Muscle of leg (tissue), 11 donors: Measurements from ENCODE around the gene RAI1. TPM values are rescaled to one million over a fixed set of nuclear protein-coding genes. Genes with fewer than 3 reads are reported as not detected.

Experiments used
- DNase-seq: peaks from one replicate; pipeline ENCODE4 v3.0.0; 2013
- H3K27ac ChIP-seq: one replicate; pipeline ENCODE4 v1.5.1; 2013; ENCODE audit warnings: mild to moderate bottlenecking, low read length, control low read depth
- H3K27me3 ChIP-seq: one replicate; pipeline ENCODE4 v1.6.1; 2013; ENCODE audit warnings: low read length; ENCODE audit not compliant: control insufficient read depth, insufficient read depth
- H3K36me3 ChIP-seq: one replicate; pipeline ENCODE4 v1.6.1; 2013; ENCODE audit warnings: low read length; ENCODE audit not compliant: control insufficient read depth, insufficient read depth
- H3K4me1 ChIP-seq: one replicate; pipeline ENCODE4 v1.6.1; 2013; ENCODE audit warnings: low read length; ENCODE audit not compliant: control insufficient read depth, insufficient read depth
- H3K4me3 ChIP-seq: one replicate; pipeline ENCODE4 v1.5.1; 2013; ENCODE audit warnings: low read length, control low read depth
- H3K9me3 ChIP-seq: replicated peaks from 2 replicates; pipeline ENCODE4 v1.6.1; 2013; ENCODE audit warnings: low read depth, low read length; ENCODE audit not compliant: control insufficient read depth
- WGBS: methylation state at CpG from one replicate; pipeline ENCODE4 v1.1.5; 2013; ENCODE audit warnings: missing lambda C conversion rate; ENCODE audit not compliant: insufficient coverage; 5-methylcytosine and 5-hydroxymethylcytosine counted together
- polyA plus RNA-seq, 8 donors: library from polyadenylated mRNA; unstranded; fragments of 120-200 nt; gene quantifications; one replicate each; pipeline versions ENCODE4 v1.2.1 to v1.2.3, GENCODE V29; 2013; ENCODE audit warnings: inconsistent platforms in 1 of 8, low replicate concordance in 1 of 8; ENCODE audit not compliant: insufficient read length in 8 of 8, insufficient read depth in 1 of 8
- total RNA-seq: library from RNA; stranded (reverse); fragments of 120-200 nt; gene quantifications from one replicate; pipeline ENCODE4 v1.2.4, GENCODE V29; 2013

Gene RAI1
- total and polyA plus RNA-seq, 9 donors, result 7.4 to 25.5 (median 20.7) TPM

GRCh38 chr17:17741349-17742023, 60.2 kb downstream of the RAI1 start:
- peak overlapping the region; percentile 60 for H3K27ac ChIP-seq
- DNase-seq, result peak; percentile 72
- H3K4me3 ChIP-seq, result no peak overlapping the region
- H3K27me3 ChIP-seq, result no peaks in the 10 kb centered on the region
- H3K9me3 ChIP-seq, result no peaks in the 10 kb centered on the region
- WGBS, result 32% methylated on average over 6 of the region's 18 CpGs
- H3K36me3 ChIP-seq, result no peaks in the 10 kb centered on the region
- peaks cover 66% of the 10 kb centered on the region for H3K4me1 ChIP-seq

DNA sequence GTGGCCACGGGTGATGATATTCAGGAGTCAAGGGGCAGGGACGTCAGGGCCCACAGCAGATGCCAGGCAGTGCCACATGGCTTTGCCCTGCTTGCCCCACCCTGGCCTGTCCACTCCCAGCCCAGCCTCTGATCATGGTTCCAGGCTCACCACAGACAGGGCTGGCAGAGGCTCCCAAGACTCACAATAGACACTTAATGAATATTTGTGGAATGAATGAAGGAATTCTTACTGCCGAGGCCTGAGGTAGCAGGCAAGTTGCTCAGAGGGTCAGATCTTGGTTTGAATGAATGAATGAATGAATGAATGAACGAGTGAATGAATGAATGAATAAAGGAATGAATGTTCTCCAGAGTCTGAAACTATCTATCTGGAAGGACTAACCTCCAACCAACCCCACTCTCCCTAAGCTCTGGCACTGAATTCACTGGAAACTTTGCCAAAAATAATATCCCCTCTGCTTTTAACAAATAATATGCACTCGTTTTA, 60.9 kb downstream of the RAI1 start:
- peaks cover 69% of the 10 kb centered on the region for H3K4me1 ChIP-seq
- H3K9me3 ChIP-seq, result no peaks in the 10 kb centered on the region
- DNase-seq, result no peak
- H3K27me3 ChIP-seq, result no peaks in the 10 kb centered on the region
- no peaks in the 10 kb centered on the region for H3K36me3 ChIP-seq
- H3K27ac ChIP-seq, result no peak overlapping the region
- H3K4me3 ChIP-seq, result no peak overlapping the region
- no CpG with 5 or more reads among the region's 5 CpGs for WGBS

- H3K27me3 ChIP-seq, result no peaks in the 10 kb centered on the region
- H3K4me1 ChIP-seq, result peaks cover 70% of the 10 kb centered on the region
- WGBS, result no CpG with 5 or more reads among the region's 4 CpGs
- no peak for DNase-seq
- H3K36me3 ChIP-seq, result no peaks in the 10 kb centered on the region
- no peak overlapping the region for H3K27ac ChIP-seq
- no peak overlapping the region for H3K4me3 ChIP-seq
- no peaks in the 10 kb centered on the region for H3K9me3 ChIP-seq
Observed at GRCh38 chr17:17742688-17743390, 61.6 kb downstream of the RAI1 start.

DNA sequence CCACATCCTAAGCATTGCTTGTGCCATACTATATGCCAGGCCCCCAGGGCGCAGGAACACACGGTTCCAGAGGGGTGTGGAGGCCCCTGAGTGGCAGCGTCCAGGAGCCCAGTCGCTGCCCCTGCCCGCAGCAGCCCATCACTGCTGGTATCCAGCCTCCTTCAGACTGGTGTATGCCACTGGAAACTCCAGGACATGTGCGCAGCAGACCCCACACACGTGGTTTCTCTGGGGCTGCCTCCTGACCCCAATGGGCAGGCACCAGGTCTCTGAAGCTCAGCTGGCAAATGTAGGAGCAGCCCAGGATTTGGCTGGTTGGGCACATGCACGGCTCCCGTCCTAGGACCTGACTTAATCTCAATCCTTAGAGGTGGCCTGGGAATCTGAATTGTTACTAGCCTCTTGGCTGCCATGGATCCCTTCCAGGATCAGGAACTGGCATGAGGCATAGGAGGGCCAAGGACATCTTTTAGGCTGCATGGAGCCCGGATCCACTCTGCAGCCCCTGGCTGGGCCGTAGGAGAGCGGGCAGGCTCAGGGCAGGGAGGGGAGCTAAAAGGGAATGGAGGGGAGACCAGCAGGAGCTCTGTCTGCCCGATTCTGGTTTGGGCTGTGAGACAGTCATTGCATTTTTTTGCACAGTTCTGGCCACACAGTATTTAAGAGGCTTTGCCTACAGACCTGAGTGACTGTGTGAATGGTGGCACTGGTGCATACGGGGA, 62.3 kb downstream of the RAI1 start:
- peaks cover 63% of the 10 kb centered on the region for H3K4me1 ChIP-seq
- DNase-seq, result no peak
- H3K4me3 ChIP-seq, result no peak overlapping the region
- no peak overlapping the region for H3K27ac ChIP-seq
- H3K36me3 ChIP-seq, result no peaks in the 10 kb centered on the region
- H3K9me3 ChIP-seq, result no peaks in the 10 kb centered on the region
- 76% methylated on average over 14 of the region's 14 CpGs for WGBS
- H3K27me3 ChIP-seq, result no peaks in the 10 kb centered on the region

DNA sequence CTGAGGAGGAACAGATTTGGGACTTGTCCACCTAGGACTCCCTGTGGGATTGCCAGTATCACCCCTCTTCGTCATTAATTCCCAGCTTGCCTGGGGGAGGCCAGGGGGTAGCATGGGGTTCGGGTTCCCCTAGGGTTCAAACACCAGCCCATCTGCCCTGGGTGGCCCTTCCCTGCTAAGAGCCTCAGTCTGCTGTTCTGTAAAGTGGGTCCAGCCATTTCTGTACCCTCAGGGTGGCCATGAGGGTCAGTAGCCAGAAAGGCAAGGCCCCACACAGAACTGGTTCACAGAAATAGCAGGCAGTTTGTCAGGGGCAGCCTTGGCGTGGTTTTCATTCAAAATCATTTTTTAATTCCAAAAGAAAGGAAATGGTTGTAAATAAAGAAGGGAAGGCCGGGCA, 62.9 kb downstream of the RAI1 start:
- WGBS, result no CpG with 5 or more reads among the region's 4 CpGs
- DNase-seq, result no peak
- Histone ChIP-seq H3K9me3 (no peaks in the 10 kb centered on the region), H3K27me3 (no peaks in the 10 kb centered on the region), H3K4me1 (peaks cover 63% of the 10 kb centered on the region), H3K27ac (no peak overlapping the region), H3K4me3 (no peak overlapping the region), H3K36me3 (no peaks in the 10 kb centered on the region)

- H3K27me3 ChIP-seq, result no peaks in the 10 kb centered on the region
- no peak overlapping the region for H3K4me3 ChIP-seq
- peak overlapping the region; percentile 76 for H3K27ac ChIP-seq
- H3K4me1 ChIP-seq, result peaks cover 62% of the 10 kb centered on the region
- H3K9me3 ChIP-seq, result no peaks in the 10 kb centered on the region
- H3K36me3 ChIP-seq, result no peaks in the 10 kb centered on the region
- DNase-seq, result peak; percentile 68
- 71% methylated on average over 24 of the region's 33 CpGs for WGBS
Observed at GRCh38 chr17:17745476-17746455, 64.5 kb downstream of the RAI1 start.

GRCh38 chr17:17748179-17748578, 66.9 kb downstream of the RAI1 start:
- Histone ChIP-seq H3K36me3 (no peaks in the 10 kb centered on the region), H3K27me3 (no peaks in the 10 kb centered on the region), H3K27ac (no peak overlapping the region), H3K4me1 (peaks cover 65% of the 10 kb centered on the region), H3K4me3 (no peak overlapping the region), H3K9me3 (no peaks in the 10 kb centered on the region)
- WGBS, result 83% methylated on average over 1 of the region's 3 CpGs
- no peak for DNase-seq

GRCh38 chr17:17748604-17749003, 67.3 kb downstream of the RAI1 start:
- peaks cover under 1% of the 10 kb centered on the region for H3K36me3 ChIP-seq
- H3K27me3 ChIP-seq, result no peaks in the 10 kb centered on the region
- no peak overlapping the region for H3K27ac ChIP-seq
- H3K4me3 ChIP-seq, result no peak overlapping the region
- WGBS, result 88% methylated on average over 6 of the region's 8 CpGs
- H3K4me1 ChIP-seq, result peaks cover 69% of the 10 kb centered on the region
- no peak for DNase-seq
- H3K9me3 ChIP-seq, result no peaks in the 10 kb centered on the region

GRCh38 chr17:17749025-17749772, 67.9 kb downstream of the RAI1 start:
- Histone ChIP-seq H3K27me3 (no peaks in the 10 kb centered on the region), H3K36me3 (peaks cover 3% of the 10 kb centered on the region), H3K9me3 (no peaks in the 10 kb centered on the region), H3K4me3 (no peak overlapping the region), H3K4me1 (peaks cover 70% of the 10 kb centered on the region), H3K27ac (peak overlapping the region; percentile 32)
- WGBS, result 56% methylated on average over 16 of the region's 17 CpGs
- no peak for DNase-seq
